GM10248 (cell line): ENCODE measurements around the gene CCDC61.

Experiments used
- CTCF ChIA-PET: fragments of 300-600 bp; sonication (Branson Sonifier 250); formaldehyde crosslinking; extraction: SDS; loops from one replicate; lab custom pipeline; 2021; ENCODE audit warnings: antibody characterized with exemption; lab: Yijun Ruan, JAX
- POLR2A ChIA-PET: fragments of 350-650 bp; sonication (Branson Sonifier 250); formaldehyde crosslinking; extraction: SDS; loops from one replicate; lab custom pipeline; 2020; ENCODE audit warnings: antibody characterized with exemption; lab: Yijun Ruan, JAX
- DNase-seq: peaks from one replicate; pipeline ENCODE4 v3.0.0; 2012; ENCODE audit errors: extremely low spot score
- CTCF ChIP-seq: IDR thresholded peaks from 2 replicates; pipeline ENCODE4 v1.5.1; 2012; ENCODE audit warnings: mild to moderate bottlenecking, low read depth; ENCODE audit errors: extremely low read depth, missing control alignments, control extremely low read depth

The CCDC61 gene

GRCh38 chr19:45999653-46000121 lies 4.4 kb downstream of the CCDC61 start:
- no peak for DNase-seq
- no peak for TF ChIP-seq CTCF
- ChIA-PET POLR2A (no interaction called here), CTCF (interaction anchor here (1.8 to 3.8 kb wide), 2 partner anchors 10 to 136 kb away, joined by 5 to 19 read pairs; partner anchors contain the start of gene FOXA3)

- POLR2A ChIA-PET = interaction anchor here (0.7 kb wide), 1 partner anchor 202 kb away, joined by 3 read pairs; no protein-coding TSS in a partner anchor
- CTCF ChIA-PET = interaction anchor here (1.0 to 3.8 kb wide), 2 partner anchors 9 to 265 kb away, joined by 3 to 19 read pairs; no protein-coding TSS in a partner anchor
- TF ChIP-seq CTCF = no peak
- peak; percentile 85 for DNase-seq
These were observed 5.4 kb downstream of the CCDC61 start for GRCh38 chr19:46000491-46001246.

DNA sequence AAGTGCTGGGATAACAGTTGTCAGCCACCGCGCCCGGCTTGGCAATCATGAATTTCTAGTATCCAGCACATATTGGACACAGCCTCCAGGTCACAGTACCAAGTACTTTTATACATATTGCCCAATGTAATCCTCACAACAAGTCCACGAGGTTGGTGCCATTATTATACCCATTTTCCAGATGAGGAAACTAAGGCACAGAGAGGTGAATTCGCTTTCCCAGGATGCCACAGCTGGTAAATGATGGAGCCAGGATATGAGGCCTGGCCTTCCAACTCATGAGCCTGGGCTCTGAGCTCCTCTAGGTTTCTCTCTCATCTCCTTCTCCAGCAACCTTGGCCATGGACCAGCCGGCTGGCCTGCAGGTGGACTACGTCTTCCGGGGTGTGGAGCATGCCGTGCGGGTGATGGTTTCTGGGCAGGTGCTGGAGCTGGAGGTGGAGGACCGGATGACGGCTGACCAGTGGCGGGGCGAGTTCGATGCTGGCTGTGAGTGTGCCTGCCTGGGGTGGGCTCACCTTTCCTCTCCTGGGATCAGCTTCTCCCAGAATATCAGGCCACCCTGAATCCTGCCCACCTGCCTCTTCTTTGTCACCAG lies 7.5 kb downstream of the CCDC61 start:
- TF ChIP-seq CTCF = no peak
- DNase-seq = no peak
- ChIA-PET POLR2A (interaction anchor here (0.5 kb wide), 1 partner anchor 233 kb away, joined by 8 read pairs; the partner anchor contains the start of gene SIX5), CTCF (interaction anchor here (1.3 to 3.8 kb wide), 3 partner anchors 7 to 138 kb away, joined by 3 to 19 read pairs (median 4); no protein-coding TSS in a partner anchor)

DNA sequence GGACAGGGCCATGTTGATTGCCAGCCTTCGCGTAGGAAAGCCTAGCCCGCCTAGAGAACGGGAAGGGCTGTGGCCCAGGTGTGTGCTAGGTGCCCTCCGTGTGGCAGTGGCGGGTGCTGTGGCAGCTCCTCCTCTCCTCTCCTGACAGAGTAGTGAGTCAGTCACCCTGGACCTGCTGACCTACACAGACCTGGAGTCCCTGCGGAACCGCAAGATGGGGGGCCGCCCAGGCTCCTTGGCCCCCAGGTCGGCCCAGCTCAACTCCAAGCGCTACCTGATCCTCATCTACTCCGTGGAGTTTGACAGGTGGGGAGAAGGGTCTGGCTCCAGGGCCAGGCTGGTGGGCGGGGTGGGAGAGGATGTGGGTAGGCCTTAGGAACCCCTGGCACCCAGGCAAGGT lies 11.1 kb downstream of the CCDC61 start:
- TF ChIP-seq CTCF = no peak
- CTCF ChIA-PET = interaction anchor here (1.0 to 1.6 kb wide), 3 partner anchors 10 to 595 kb away, joined by 3 to 4 read pairs (median 4); partner anchors contain the start of gene CALM3
- no peak for DNase-seq
- POLR2A ChIA-PET = no interaction called here

- DNase-seq = peak; percentile 75
- POLR2A ChIA-PET = no interaction called here
- CTCF ChIA-PET = interaction anchor here (0.6 to 2.0 kb wide), 16 partner anchors 9 to 260 kb away, joined by 3 to 20 read pairs (median 3); partner anchors contain the start of gene CCDC61
- TF ChIP-seq CTCF = peak; percentile 80
These were observed 14.6 kb downstream of the CCDC61 start for GRCh38 chr19:46009530-46010510.
